K562 (cell line): Measurements from ENCODE around the gene GRB2. TPM values are rescaled to one million over a fixed set of nuclear protein-coding genes. Genes with fewer than 3 reads are reported as not detected.

Source experiments
- COPS2 ChIP-seq: fragments of 450-650 bp; conservative IDR thresholded peaks from 2 replicates; pipeline ENCODE4 v1.6.1; 2016; ENCODE audit warnings: mild to moderate bottlenecking, moderate library complexity
- ETV5 ChIP-seq: sonication (generic); formaldehyde crosslinking; IDR thresholded peaks from 2 replicates; pipeline ENCODE4 v1.4.0; 2020; ENCODE audit warnings: low read depth, mild to moderate bottlenecking, missing genetic modification reagents
- L3MBTL2 ChIP-seq: fragments of 450-650 bp; IDR thresholded peaks from 2 replicates; pipeline ENCODE4 v1.6.1; 2016; ENCODE audit warnings: mild to moderate bottlenecking, moderate library complexity
- POLR2H ChIP-seq: IDR thresholded peaks from 2 replicates; pipeline ENCODE4 v1.6.1; 2016; ENCODE audit warnings: missing genetic modification characterization, low read depth, mild to moderate bottlenecking, control low read depth, missing compliant biosample characterization, moderate library complexity
- RFX7 ChIP-seq: fragments of 250-450 bp; sonication (Bioruptor Pico); IDR thresholded peaks from 2 replicates; pipeline ENCODE4 v1.5.1; 2021; ENCODE audit warnings: mild to moderate bottlenecking
- THRAP3 ChIP-seq: fragments of 450-650 bp; IDR thresholded peaks from 2 replicates; pipeline ENCODE4 v1.6.1; 2016; ENCODE audit warnings: mild to moderate bottlenecking, inconsistent platforms, borderline replicate concordance
- polyA plus RNA-seq, 8 experiments: library from polyadenylated mRNA; depleted of rRNA in 4 of 8; stranded (reverse) in 5 of 8; unstranded in 3 of 8; fragments of >200 nt; fragmentation: Nextera tagmentation in 2 of 8; fragmentation: Illumina TruSeq in 1 of 8; extraction: Ambion mirVana in 2 of 8; extraction: Trizol in 1 of 8; gene quantifications; 2 replicates each; pipeline versions ENCODE4 v1.2.1 to v1.2.3, GENCODE V29; 2011 to 2014; ENCODE audit warnings: inconsistent platforms in 1 of 8, missing spikeins in 1 of 8
- total RNA-seq, 7 experiments: library from RNA; depleted of rRNA in 6 of 7; stranded (reverse); fragments of >200 nt in 6 of 7; fragmentation: Illumina TruSeq in 2 of 7; extraction: Trizol in 2 of 7; gene quantifications; 2 replicates each; pipeline versions ENCODE4 v1.2.1 to v1.2.3, GENCODE V29; 2011 to 2021; ENCODE audit warnings: low replicate concordance in 1 of 7
- TF ChIP-seq, protein P1 (sequence below), 2 experiments: fragments of 200-800 bp in 1 of 2; sonication (Bioruptor generic) in 1 of 2; sonication (generic) in 1 of 2; formaldehyde crosslinking in 1 of 2; IDR thresholded peaks in 1 of 2; conservative IDR thresholded peaks in 1 of 2; 2 replicates each; pipeline versions ENCODE4 v1.5.0 to v1.6.1; 2016 to 2020; ENCODE audit warnings: missing compliant biosample characterization in 1 of 2, missing genetic modification characterization in 1 of 2, missing genetic modification reagents in 1 of 2
- TF ChIP-seq, protein P2 (sequence below): fragments of 450-650 bp; formaldehyde crosslinking; IDR thresholded peaks from 2 replicates; pipeline ENCODE4 v1.4.0; 2020; ENCODE audit warnings: mild to moderate bottlenecking, moderate library complexity
- TF ChIP-seq, protein P3 (sequence below): sonication (generic); formaldehyde crosslinking; IDR thresholded peaks from 2 replicates; pipeline ENCODE4 v1.8.1; 2022; ENCODE audit warnings: missing genetic modification reagents
- TF ChIP-seq, protein P4 (sequence below): sonication (generic); formaldehyde crosslinking; IDR thresholded peaks from 2 replicates; pipeline ENCODE4 v1.8.0; 2022; ENCODE audit warnings: mild to moderate bottlenecking, missing genetic modification reagents
- TF ChIP-seq, protein P5 (sequence below): fragments of 150-350 bp; conservative IDR thresholded peaks from 2 replicates; pipeline ENCODE4 v1.6.1; 2014; ENCODE audit warnings: low read length

GRB2 gene
- total and polyA plus RNA-seq, 9 of the 15 experiments (the other 6 are each of a cell fraction or from before 2014, with no cell fraction given) = 57.2 to 136 (median 84.8) TPM

DNA sequence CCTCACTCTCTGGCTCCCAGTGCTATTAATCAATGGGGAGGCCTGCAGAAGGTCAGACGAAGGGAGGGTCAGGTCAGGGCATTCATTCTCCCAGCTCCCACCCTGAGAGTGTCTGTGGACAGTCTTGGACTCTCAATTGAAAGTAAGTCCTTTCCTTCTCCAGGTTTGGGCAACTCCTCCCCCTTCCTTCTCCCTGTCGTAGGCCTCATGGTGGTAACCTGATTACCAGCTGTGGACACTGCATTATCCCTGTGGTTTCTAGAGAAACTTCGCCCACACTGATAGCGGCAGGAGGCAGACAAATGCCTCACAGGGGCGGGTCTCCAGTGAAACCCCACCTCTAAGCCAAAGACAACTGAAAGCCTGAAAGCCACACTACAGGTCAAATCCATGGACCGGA is 58.6 kb downstream of the GRB2 start (continued):
- no peak for TF ChIP-seq THRAP3
- TF ChIP-seq L3MBTL2 = peak; percentile 50; the same call in 1 of the 2 replicates
- TF ChIP-seq POLR2H (tag) = no peak
- TF ChIP-seq RFX7 = no peak
- TF ChIP-seq, protein P1, sequence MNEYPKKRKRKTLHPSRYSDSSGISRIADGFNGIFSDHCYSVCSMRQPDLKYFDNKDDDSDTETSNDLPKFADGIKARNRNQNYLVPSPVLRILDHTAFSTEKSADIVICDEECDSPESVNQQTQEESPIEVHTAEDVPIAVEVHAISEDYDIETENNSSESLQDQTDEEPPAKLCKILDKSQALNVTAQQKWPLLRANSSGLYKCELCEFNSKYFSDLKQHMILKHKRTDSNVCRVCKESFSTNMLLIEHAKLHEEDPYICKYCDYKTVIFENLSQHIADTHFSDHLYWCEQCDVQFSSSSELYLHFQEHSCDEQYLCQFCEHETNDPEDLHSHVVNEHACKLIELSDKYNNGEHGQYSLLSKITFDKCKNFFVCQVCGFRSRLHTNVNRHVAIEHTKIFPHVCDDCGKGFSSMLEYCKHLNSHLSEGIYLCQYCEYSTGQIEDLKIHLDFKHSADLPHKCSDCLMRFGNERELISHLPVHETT (CRISPR knock-in tag; conservative IDR thresholded peaks at IDR 0.05 in 1 of 2, IDR thresholded peaks at IDR 0.05 in 1 of 2) = no peak
- no peak for TF ChIP-seq ETV5 (CRISPR knock-in tag)
- TF ChIP-seq, protein P2, sequence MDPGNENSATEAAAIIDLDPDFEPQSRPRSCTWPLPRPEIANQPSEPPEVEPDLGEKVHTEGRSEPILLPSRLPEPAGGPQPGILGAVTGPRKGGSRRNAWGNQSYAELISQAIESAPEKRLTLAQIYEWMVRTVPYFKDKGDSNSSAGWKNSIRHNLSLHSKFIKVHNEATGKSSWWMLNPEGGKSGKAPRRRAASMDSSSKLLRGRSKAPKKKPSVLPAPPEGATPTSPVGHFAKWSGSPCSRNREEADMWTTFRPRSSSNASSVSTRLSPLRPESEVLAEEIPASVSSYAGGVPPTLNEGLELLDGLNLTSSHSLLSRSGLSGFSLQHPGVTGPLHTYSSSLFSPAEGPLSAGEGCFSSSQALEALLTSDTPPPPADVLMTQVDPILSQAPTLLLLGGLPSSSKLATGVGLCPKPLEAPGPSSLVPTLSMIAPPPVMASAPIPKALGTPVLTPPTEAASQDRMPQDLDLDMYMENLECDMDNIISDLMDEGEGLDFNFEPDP (CRISPR knock-in tag) = no peak
- TF ChIP-seq, protein P3, sequence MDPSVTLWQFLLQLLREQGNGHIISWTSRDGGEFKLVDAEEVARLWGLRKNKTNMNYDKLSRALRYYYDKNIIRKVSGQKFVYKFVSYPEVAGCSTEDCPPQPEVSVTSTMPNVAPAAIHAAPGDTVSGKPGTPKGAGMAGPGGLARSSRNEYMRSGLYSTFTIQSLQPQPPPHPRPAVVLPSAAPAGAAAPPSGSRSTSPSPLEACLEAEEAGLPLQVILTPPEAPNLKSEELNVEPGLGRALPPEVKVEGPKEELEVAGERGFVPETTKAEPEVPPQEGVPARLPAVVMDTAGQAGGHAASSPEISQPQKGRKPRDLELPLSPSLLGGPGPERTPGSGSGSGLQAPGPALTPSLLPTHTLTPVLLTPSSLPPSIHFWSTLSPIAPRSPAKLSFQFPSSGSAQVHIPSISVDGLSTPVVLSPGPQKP (CRISPR knock-in tag) = no peak
- TF ChIP-seq, protein P4, sequence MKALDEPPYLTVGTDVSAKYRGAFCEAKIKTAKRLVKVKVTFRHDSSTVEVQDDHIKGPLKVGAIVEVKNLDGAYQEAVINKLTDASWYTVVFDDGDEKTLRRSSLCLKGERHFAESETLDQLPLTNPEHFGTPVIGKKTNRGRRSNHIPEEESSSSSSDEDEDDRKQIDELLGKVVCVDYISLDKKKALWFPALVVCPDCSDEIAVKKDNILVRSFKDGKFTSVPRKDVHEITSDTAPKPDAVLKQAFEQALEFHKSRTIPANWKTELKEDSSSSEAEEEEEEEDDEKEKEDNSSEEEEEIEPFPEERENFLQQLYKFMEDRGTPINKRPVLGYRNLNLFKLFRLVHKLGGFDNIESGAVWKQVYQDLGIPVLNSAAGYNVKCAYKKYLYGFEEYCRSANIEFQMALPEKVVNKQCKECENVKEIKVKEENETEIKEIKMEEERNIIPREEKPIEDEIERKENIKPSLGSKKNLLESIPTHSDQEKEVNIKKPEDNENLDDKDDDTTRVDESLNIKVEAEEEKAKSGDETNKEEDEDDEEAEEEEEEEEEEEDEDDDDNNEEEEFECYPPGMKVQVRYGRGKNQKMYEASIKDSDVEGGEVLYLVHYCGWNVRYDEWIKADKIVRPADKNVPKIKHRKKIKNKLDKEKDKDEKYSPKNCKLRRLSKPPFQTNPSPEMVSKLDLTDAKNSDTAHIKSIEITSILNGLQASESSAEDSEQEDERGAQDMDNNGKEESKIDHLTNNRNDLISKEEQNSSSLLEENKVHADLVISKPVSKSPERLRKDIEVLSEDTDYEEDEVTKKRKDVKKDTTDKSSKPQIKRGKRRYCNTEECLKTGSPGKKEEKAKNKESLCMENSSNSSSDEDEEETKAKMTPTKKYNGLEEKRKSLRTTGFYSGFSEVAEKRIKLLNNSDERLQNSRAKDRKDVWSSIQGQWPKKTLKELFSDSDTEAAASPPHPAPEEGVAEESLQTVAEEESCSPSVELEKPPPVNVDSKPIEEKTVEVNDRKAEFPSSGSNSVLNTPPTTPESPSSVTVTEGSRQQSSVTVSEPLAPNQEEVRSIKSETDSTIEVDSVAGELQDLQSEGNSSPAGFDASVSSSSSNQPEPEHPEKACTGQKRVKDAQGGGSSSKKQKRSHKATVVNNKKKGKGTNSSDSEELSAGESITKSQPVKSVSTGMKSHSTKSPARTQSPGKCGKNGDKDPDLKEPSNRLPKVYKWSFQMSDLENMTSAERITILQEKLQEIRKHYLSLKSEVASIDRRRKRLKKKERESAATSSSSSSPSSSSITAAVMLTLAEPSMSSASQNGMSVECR (CRISPR knock-in tag) = peak; percentile 69; the same call in 1 of the 2 replicates
- TF ChIP-seq COPS2 = no peak
- TF ChIP-seq, protein P5, sequence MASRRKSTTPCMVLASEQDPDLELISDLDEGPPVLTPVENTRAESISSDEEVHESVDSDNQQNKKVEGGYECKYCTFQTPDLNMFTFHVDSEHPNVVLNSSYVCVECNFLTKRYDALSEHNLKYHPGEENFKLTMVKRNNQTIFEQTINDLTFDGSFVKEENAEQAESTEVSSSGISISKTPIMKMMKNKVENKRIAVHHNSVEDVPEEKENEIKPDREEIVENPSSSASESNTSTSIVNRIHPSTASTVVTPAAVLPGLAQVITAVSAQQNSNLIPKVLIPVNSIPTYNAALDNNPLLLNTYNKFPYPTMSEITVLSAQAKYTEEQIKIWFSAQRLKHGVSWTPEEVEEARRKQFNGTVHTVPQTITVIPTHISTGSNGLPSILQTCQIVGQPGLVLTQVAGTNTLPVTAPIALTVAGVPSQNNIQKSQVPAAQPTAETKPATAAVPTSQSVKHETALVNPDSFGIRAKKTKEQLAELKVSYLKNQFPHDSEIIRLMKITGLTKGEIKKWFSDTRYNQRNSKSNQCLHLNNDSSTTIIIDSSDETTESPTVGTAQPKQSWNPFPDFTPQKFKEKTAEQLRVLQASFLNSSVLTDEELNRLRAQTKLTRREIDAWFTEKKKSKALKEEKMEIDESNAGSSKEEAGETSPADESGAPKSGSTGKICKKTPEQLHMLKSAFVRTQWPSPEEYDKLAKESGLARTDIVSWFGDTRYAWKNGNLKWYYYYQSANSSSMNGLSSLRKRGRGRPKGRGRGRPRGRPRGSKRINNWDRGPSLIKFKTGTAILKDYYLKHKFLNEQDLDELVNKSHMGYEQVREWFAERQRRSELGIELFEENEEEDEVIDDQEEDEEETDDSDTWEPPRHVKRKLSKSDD = no peak
